Stimulated activated CD4-positive, alpha-beta T cell treated with anti-CD3 and anti-CD28 coated beads, TNF-alpha, amount 100 ng/mL, for 1 hour (primary cell): Measurements from ENCODE around the gene ANLN.
"Not testable (repeated sequence)": the region's sequence is repeated elsewhere in the genome, so short reads cannot be mapped to it uniquely, and the experiment has no call there.

Experiments
- DNase-seq, 3 donors: peaks; one replicate each; pipeline ENCODE4 v3.0.0-alpha.2; 2020; ENCODE audit warnings: low read depth in 3 of 3, low spot score in 1 of 3

The ANLN gene

DNA sequence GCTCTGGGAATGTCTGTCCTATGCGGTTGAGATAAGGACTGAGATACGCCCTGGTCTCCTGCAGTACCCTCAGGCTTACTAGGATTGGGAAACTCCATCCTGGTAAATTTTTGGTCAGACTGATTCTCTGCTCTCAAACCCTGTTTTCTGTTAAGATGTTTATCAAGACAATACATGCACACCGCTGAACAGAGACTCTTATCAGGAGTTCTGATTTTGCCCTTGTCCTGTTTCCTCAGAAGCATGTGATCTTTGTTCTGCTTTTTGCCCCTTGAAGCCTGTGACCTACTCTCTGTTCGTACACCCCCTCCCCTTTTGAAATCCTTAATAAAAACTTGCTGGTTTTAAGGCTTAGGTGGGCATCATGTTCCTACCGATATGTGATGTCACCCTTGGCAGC lies 76.3 kb downstream of the ANLN start:
- DNase-seq: not testable (repeated sequence)

DNA sequence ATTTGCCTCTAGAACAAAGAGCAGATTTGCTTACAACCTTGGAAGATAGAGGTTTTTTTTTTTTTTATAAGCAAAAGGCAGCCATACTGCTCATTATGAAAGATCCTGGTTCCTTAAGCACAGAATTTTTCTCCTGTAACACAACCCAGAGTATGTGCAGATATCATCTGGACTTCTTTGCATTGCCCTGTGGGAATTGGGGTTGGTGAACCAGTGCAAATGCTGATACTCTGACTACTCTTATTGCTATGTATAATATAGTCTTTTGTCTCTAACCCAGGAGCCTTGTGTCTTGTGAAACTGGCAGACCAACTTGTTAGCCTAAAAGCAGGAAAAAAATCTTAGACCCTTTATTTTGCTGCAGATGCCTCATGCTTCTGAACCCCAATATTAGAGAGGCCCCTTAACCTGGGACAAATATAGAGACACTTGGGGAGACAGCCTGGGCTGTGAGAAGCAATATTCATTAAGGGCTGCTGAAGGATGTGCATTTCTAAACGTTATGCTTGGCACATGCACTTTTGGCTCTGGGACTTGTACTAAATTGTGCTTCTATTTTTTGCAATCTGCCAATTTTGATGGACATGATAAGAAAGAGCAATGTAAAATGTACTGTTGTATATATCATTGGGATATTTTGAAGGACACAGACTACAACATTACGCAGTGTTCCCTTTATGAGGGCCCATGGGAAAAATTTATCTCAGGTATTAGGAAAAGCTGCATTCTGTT lies 78.9 kb downstream of the ANLN start:
- no peak for DNase-seq

DNA sequence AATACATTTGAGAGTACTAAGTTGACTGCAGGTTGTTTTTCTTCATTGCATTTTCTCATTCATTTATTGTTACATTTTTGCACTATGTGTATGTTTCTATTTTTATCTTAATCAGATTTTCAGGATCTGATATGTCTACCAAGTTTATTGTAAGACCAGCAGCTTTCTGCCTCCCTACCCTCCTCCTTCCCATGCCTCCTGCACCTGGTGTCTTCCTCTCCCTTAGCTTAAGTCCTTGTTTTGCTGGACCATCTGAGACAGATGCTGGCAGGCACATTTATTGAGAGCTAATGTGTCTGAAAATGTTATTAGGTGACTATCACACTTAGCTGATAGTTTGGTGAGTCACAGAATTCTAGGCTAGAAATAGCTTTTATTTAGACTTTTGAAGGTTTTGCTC lies 79.6 kb downstream of the ANLN start:
- no peak for DNase-seq

DNA sequence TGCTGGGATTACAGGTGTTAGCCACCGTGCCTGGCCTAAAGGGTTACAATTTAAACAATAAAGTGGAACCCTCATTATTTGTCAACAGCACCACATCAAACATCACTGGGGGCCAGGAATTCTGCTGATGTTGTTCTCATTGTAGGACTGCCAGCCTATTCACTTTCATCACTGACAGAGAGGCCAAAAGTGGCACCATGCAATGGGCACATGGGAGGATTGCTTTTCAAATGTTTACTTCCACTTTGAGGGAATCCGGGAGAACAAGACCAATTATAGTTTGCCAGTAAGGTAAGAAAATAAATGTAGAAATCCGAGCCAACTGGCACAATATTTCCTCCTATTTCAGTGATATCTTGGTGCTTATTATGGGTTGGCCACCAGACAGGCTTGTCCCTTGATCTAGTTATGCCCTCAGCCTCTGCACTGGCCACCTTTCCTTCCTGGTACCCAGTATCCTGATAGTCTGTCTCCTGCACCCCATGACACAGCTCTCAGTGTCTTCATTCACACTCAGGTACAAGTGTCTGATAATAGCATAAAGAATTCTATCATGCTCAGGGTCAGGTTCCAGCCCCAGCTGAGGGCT lies 82.6 kb downstream of the ANLN start:
- DNase-seq: no peak

DNA sequence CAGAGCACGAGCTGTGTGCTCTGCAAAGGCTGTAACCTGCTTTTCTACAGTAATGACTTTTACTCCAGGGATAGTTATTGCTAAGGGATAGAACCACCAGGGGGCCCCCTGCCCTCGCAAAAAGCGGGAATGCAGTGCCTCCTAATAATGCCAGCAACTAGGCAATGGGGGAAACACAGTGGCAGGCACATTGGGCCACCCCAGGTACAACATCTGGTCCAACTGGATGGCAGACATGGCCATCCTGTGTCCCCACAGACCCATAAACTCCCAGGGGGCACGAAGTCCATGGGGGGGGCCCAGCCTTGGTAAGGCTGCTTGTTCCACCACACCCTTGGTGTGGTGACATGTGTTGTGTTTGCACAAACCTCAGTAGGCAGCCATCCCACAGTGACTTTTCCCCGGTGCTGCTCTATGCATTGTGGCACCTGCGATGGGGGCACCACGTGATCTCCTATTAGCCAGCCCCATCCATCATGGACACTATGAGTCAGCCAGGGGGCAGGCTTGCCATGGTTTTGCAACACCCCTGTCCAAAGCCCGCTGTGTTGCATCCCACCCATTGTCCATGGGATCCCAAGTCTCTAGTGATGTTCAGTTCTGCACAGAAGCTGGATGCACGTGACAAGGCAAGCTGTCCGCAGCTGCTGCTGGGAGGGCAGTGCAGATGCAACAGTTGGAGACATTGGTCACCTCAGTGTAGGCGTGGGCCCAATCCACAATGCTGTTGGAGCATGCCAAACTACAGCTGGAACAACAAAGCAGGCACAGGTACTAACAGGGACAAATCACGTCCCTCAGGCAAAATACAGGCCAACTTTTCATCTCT lies 84.0 kb downstream of the ANLN start:
- DNase-seq: peak in 1 of 3 donors; percentile 12

DNA sequence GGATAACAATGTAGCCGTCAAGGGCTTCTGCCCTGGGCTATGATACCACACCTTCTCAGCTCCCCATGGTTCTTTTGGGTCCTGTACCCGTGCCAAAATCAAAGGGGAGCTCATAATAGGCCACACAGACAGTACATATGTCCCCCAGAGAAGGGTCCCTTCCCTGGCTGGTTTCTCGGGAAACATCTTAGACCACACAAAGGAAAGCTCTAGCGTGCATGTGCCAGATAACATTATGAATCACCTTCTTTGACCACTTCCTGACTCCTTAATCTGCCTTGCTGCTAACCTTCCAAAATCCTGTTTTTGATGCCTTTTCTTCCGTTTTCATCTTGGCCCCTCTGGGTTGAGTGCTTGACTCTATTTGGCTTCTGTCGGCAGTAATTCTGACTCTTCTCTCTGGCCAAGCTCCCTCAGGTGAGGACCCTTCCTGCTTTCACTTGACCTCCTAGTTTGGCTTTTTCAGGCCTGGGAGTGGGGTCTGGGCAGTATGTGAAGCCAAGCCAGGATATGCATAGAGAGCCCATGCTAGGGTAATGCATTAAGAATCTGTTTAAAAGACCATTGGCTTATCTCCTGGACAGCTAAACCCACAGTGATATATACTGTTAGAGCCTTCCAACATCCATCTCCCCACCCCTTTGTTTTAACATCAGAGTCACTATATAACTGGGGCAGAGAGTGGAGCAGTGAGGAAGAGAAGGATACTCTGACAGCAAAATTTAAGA lies 84.8 kb downstream of the ANLN start:
- no peak for DNase-seq

DNA sequence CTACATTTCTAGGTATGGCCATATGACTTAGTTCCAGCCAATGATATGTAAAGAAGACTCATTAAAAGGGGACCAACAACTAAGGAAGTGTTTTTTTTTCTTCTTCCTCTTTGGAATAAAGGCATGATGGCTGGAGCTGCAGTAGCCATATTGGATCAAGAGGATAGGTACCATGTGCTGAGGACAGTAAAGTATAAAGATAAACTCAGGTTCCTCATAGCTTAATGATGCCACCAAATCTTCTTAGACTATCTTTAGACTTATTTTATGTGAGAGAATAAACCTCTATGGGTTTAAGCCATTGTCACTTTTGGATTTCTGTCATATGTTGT lies 85.3 kb downstream of the ANLN start:
- DNase-seq: no peak

DNA sequence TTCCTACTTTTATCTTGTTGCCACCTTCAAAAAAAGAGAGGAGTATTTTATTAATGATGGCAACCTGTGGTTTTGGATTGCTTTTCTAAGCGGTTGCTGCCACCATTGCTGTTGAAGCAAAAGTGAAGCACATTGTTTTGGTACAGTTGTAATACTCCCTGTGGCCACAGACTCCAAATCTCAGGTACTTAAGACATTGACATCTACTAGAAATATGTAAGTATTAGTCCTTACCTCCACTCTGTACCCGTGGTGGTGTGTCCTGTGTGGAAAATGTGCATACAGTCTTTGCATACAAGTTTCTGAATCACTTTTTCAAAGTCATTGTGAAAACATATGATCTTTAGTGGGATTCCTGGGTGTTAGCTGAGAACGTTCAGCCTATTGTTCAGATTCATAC lies 85.7 kb downstream of the ANLN start:
- no peak for DNase-seq

DNA sequence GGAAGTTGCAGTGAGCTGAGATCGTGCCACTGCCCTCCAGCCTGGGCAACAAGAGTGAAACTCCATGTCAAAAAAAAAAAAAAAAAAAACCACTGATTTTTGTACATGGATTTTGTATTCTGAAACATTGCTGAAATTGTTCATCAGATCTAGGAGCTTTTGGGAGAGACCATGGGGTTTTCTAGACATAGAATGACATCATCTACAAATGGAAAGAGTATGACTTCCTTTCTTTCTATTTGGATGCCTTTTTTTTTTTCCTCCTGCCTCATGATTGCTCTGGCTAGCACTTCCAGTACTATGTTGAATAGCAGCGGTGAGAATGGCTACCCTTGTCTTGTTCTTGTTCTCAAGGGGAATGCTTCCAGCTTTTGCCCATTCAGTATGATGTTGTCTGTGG lies 89.1 kb downstream of the ANLN start:
- no peak for DNase-seq

DNA sequence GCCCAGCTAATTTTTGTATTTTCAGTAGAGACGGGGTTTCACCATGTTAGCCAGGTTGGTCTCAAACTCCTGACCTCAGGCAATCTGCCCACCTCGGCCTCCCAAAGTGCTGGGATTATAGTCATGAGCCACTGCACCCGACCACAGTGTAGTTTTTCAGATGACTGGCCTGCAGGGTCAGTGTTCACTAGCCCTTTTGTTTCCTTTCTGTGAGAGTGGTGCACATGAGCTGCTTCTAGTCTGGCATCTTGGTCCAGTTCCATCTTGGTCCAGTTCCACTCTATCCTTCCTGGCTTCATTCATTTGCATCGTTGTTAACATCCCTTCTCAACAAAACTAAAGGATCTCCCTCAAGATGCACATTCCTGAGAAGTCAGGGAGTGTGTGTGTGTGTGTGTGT lies 94.2 kb downstream of the ANLN start:
- not testable (repeated sequence) for DNase-seq

DNA sequence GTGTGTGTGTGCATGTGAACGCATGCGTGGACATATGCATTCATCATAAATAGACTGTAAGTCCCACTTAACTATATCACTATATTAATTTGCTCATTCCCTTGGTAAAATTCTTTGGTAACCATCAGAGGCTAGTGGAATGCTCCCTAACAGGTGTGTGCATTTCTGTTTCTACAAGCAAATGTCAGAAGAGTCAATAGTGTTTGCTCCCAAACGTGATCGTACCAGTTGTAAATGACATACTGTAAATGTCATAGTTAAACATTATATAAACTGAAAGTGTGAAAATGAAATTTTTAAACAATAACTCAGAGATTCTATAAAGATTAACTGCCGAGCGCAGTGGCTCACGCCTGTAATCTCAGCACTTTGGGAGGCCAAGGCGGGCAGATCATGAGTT lies 94.6 kb downstream of the ANLN start:
- no peak for DNase-seq

DNA sequence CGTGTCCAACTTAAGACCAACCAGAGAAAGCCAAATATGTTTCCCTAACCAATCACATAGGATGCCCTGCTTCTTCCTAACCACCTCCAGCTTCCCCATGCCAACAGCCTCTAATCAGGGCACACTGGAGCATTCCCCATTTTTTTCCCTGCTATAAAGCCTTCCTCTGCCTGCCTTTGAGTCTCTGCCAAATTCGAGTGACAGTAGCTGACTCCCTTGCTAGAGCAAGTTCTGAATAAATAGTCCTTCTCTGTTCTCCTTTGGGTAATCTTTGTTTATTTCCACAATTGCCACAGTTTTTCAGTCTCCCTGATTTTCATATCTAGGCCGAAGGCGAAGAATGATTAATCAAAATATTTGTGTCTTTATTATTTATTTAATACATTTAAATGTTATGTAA lies 96.7 kb downstream of the ANLN start:
- no peak for DNase-seq

DNA sequence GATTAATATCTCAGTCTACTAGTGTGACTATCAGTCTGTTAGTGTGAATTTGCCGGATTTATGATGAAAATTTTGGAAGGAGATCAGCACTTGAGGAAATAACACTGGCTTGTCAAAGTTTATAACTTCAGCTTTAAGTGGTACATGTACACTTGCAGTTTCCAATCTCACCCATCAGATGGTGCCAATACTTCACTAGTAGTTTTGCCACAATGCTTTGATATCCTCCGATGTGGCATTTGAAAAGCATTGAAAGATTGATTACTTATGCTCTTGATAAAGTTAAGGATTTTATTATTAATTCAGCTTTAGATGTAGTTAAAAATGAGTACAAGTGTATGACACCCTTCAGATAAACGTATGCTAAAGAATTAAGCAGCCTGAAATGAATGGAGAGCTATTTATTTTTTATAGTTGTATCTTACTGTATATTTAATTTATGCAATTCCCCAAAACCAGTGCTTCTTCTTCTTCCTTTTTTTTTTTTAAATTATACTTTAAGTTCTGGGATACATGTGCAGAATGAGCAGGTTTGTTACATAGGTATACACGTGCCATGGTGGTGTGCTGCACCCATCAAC lies 98.2 kb downstream of the ANLN start:
- no peak for DNase-seq

DNA sequence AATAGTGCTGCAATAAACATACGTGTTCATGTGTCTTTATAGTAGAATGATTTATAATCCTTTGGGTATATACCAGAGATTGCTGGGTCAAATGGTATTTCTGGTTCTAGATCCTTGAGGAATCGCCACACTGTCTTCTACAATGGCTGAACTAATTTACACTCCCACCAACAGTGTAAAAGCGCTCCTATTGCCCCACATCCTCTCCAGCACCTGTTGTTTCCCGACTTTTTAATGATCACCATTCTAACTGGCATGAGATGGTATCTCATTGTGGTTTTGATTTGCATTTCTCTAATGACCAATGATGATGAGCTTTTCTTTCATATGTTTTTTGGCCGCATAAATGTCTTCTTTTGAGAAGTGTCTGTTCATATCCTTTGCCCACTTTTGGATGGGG lies 99.0 kb downstream of the ANLN start:
- not testable (repeated sequence) for DNase-seq

DNA sequence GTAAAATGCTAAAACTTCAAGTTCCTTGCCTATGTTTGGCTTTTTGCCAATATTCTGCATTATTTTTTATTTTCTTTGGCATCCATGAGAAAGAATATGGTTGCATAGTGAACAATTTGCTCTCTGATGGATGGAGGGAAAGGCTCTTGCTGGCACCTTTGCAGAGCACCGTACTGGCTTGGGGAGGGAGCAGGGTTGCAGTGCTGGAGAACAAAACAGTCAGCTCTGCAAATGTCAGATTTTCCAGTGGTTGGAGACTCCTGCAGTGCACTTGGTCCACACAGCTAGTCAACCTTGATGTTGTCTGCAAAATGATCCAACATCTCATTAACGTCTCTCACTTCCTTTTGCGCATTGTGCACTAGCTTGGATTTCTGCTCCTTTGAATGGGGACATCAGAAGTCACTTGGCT lies 100.8 kb downstream of the ANLN start:
- DNase-seq: no peak

DNA sequence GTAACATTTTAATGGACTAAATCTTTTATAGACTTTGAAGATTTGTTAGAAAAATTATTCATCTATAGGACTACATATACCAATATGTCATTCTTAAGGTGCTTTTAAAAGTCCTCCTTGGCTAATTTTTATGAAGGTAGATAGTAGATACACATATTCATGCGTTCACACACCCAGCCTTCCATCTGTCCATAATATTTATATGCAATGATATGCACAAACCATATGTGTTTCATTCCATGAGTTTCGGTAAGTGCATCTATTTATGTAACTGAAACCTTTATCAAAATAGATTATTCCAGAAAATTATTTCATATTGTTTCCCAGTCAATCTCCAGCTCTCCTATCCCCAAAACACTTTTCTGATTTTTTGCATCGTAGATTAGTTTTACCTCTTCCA lies 101.7 kb downstream of the ANLN start:
- no peak for DNase-seq

DNA sequence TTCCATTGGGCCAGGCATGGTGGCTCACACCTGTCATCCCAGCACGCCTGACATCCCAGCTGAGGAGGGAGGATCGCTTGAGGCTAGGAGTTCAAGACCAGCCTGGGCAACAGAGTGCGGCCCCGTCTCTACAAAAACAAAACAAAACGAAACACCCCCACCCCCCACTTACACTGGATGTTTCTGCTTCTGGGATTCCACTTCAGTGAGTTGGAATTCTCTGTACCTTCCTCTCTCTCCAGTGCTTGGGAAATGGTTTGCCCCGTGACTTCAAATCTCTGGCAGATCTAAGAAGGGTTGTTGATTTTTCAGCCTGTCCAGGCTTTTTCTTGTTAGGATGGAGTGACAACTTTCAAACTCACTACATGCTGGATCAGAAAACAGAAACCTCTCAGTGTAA lies 106.9 kb downstream of the ANLN start:
- no peak for DNase-seq

DNA sequence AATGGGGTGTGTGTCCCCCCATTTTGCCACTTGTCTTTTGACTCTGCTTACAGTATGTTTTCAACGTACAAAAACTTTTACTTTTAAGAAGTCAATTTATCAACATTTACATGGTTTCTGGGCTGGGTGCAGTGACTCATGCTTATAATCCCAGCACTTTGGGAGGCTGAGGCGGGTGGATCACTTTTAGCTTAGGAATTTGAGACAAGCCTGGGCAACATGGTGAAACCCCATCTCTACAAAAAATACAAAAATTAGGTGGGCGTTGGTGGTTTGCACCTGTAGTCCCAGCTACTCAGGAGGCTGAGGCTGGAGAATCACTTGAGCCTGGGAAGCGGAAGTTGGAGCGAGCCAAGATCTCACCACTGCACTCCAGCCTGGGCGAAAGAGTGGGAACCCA lies 107.5 kb downstream of the ANLN start:
- DNase-seq: not testable (repeated sequence)

DNA sequence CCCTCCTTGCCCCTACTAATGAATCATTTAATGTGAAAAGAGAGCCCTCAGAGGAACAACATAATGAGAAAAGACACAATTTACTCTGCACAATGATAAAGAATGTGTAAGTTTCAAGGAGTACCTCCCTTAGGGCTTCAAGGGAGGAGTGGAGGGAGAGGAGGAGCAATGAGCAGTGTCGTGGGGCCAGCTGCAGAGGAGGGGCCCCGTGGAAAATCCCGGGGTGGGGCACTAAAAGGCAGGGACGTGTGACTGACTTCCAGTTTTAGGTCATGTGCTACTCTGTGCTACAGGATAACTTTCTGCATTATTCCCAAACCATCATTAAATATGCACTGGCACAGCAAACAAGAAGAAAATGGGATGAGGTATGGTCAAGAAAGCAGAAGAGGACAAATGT lies 108.1 kb downstream of the ANLN start:
- no peak for DNase-seq
